Right forelimb (tissue), 1 donor: ENCODE data around the gene SULT2B1.
A peak's percentile ranks its signal among the peaks of the same experiment; 100 is the strongest.
"Not testable (repeated sequence)": the region's sequence is repeated elsewhere in the genome, so short reads cannot be mapped to it uniquely, and the experiment has no call there.

Experiments used
- DNase-seq: peaks from one replicate; pipeline ENCODE4 v3.0.0-alpha.2; 2018

Gene SULT2B1

GRCh38 chr19:48551437-48552302, at the start of gene SULT2B1:
SULT2B1 (plus strand) TSS chr19:48552172; CDS start chr19:48552253, 81 bp downstream.
- DNase-seq: no peak

GRCh38 chr19:48502350-48503018, 49.5 kb upstream of the SULT2B1 start:
- DNase-seq: no peak

- DNase-seq: no peak
Measured at GRCh38 chr19:48506138-48506733, 45.7 kb upstream of the SULT2B1 start.

GRCh38 chr19:48507911-48508439, 44.0 kb upstream of the SULT2B1 start:
- no peak for DNase-seq

- no peak for DNase-seq
Measured at GRCh38 chr19:48508729-48509411, 43.1 kb upstream of the SULT2B1 start.

GRCh38 chr19:48509467-48510194, 42.3 kb upstream of the SULT2B1 start:
- no peak for DNase-seq

- peak; percentile 81 for DNase-seq
Measured at GRCh38 chr19:48510421-48511268, 41.3 kb upstream of the SULT2B1 start.

GRCh38 chr19:48511321-48511731, 40.6 kb upstream of the SULT2B1 start:
- no peak for DNase-seq

- DNase-seq: no peak
Measured at GRCh38 chr19:48511800-48512503, 40.0 kb upstream of the SULT2B1 start, which contains the start of gene LMTK3. LMTK3 (minus strand) TSS chr19:48511835; CDS start chr19:48511576, 259 bp downstream.

GRCh38 chr19:48512504-48513288, 39.3 kb upstream of the SULT2B1 start:
- DNase-seq: no peak

GRCh38 chr19:48513289-48514122, 38.5 kb upstream of the SULT2B1 start:
- no peak for DNase-seq

GRCh38 chr19:48514123-48514458, 37.9 kb upstream of the SULT2B1 start:
- no peak for DNase-seq

- DNase-seq: no peak
Measured at GRCh38 chr19:48516536-48516935, 35.4 kb upstream of the SULT2B1 start.

- no peak for DNase-seq
Measured at GRCh38 chr19:48518207-48518606, 33.8 kb upstream of the SULT2B1 start.

GRCh38 chr19:48519426-48519825, 32.5 kb upstream of the SULT2B1 start:
- DNase-seq: not testable (repeated sequence)

- DNase-seq: no peak
Measured at GRCh38 chr19:48520134-48520533, 31.8 kb upstream of the SULT2B1 start.

- no peak for DNase-seq
Measured at GRCh38 chr19:48524221-48524620, 27.8 kb upstream of the SULT2B1 start.

GRCh38 chr19:48524732-48525131, 27.2 kb upstream of the SULT2B1 start:
- no peak for DNase-seq

GRCh38 chr19:48529156-48529555, 22.8 kb upstream of the SULT2B1 start:
- no peak for DNase-seq
